Measurements from ENCODE around the gene ARMC8.

Gene ARMC8

GRCh38 chr3:138323971-138324370, 136.9 kb downstream of the ARMC8 start:
- Histone ChIP-seq H4K20me1 (ENCODE audit: insufficient read depth, low read length) (no peaks in the 10 kb centered on the region), H3K79me2 (ENCODE audit: insufficient read depth, low read length) (no peaks in the 10 kb centered on the region), H3K9ac (ENCODE audit: low read depth, low read length) (no peak overlapping the region), H3K4me3 (ENCODE audit: low read depth in 1 of 2, low read length in 2 of 2) (no peak overlapping the region), H2AFZ (ENCODE audit: low read depth, low read length) (no peak overlapping the region), H3K4me2 (ENCODE audit: insufficient read depth, low read length) (no peak overlapping the region), H3K4me1 (ENCODE audit: insufficient read depth, low read length) (peaks cover 8% of the 10 kb centered on the region), H3K27me3 (ENCODE audit: insufficient read depth, low read length, poor library complexity) (peaks cover 11% of the 10 kb centered on the region), H3K36me3 (ENCODE audit: insufficient read depth, low read length) (no peaks in the 10 kb centered on the region), H3K9me3 (ENCODE audit: insufficient read depth, low read length, severe bottlenecking) (no peaks in the 10 kb centered on the region), H3K27ac (ENCODE audit: low read length) (no peak overlapping the region)
- DNase-seq (no peak), ATAC-seq (ENCODE audit: insufficient read depth, low read depth) (no peak)
- TF ChIP-seq CTCF (IDR thresholded peaks at IDR 0.05; ENCODE audit: borderline replicate concordance, extremely low read depth, low read length, poor library complexity, severe bottlenecking) (no peak), EZH2 (IDR thresholded peaks at IDR 0.05; ENCODE audit: borderline replicate concordance, low read depth, low read length, severe bottlenecking) (no peak)

- Histone ChIP-seq H3K4me3 (ENCODE audit: low read depth in 1 of 2, low read length in 2 of 2) (no peak overlapping the region), H3K9ac (ENCODE audit: low read depth, low read length) (no peak overlapping the region), H3K9me3 (ENCODE audit: insufficient read depth, low read length, severe bottlenecking) (no peaks in the 10 kb centered on the region), H3K27me3 (ENCODE audit: insufficient read depth, low read length, poor library complexity) (peaks cover 16% of the 10 kb centered on the region), H3K27ac (ENCODE audit: low read length) (no peak overlapping the region), H2AFZ (ENCODE audit: low read depth, low read length) (no peak overlapping the region), H3K4me2 (ENCODE audit: insufficient read depth, low read length) (no peak overlapping the region), H4K20me1 (ENCODE audit: insufficient read depth, low read length) (no peaks in the 10 kb centered on the region), H3K79me2 (ENCODE audit: insufficient read depth, low read length) (no peaks in the 10 kb centered on the region), H3K36me3 (ENCODE audit: insufficient read depth, low read length) (no peaks in the 10 kb centered on the region), H3K4me1 (ENCODE audit: insufficient read depth, low read length) (peaks cover 19% of the 10 kb centered on the region)
- TF ChIP-seq EZH2 (IDR thresholded peaks at IDR 0.05; ENCODE audit: borderline replicate concordance, low read depth, low read length, severe bottlenecking) (no peak), CTCF (IDR thresholded peaks at IDR 0.05; ENCODE audit: borderline replicate concordance, extremely low read depth, low read length, poor library complexity, severe bottlenecking) (no peak)
- DNase-seq, result no peak
- ATAC-seq (ENCODE audit: insufficient read depth, low read depth), result no peak
Observed at GRCh38 chr3:138325990-138326389, 138.9 kb downstream of the ARMC8 start.

GRCh38 chr3:138326866-138327595, 139.9 kb downstream of the ARMC8 start:
- H3K4me2 ChIP-seq (ENCODE audit: insufficient read depth, low read length), result no peak overlapping the region
- ATAC-seq (ENCODE audit: insufficient read depth, low read depth), result no peak
- no peaks in the 10 kb centered on the region for H3K9me3 ChIP-seq (ENCODE audit: insufficient read depth, low read length, severe bottlenecking)
- no peak overlapping the region for H2AFZ ChIP-seq (ENCODE audit: low read depth, low read length)
- no peaks in the 10 kb centered on the region for H3K36me3 ChIP-seq (ENCODE audit: insufficient read depth, low read length)
- H3K9ac ChIP-seq (ENCODE audit: low read depth, low read length), result no peak overlapping the region
- no peaks in the 10 kb centered on the region for H3K79me2 ChIP-seq (ENCODE audit: insufficient read depth, low read length)
- no peak overlapping the region for H3K4me3 ChIP-seq (ENCODE audit: low read depth in 1 of 2, low read length in 2 of 2)
- peaks cover 19% of the 10 kb centered on the region for H3K27me3 ChIP-seq (ENCODE audit: insufficient read depth, low read length, poor library complexity)
- H4K20me1 ChIP-seq (ENCODE audit: insufficient read depth, low read length), result no peaks in the 10 kb centered on the region
- peaks cover 19% of the 10 kb centered on the region for H3K4me1 ChIP-seq (ENCODE audit: insufficient read depth, low read length)
- TF ChIP-seq CTCF (IDR thresholded peaks at IDR 0.05; ENCODE audit: borderline replicate concordance, extremely low read depth, low read length, poor library complexity, severe bottlenecking) (no peak), EZH2 (IDR thresholded peaks at IDR 0.05; ENCODE audit: borderline replicate concordance, low read depth, low read length, severe bottlenecking) (no peak)
- H3K27ac ChIP-seq (ENCODE audit: low read length), result no peak overlapping the region
- no peak for DNase-seq
